CD4-positive, alpha-beta memory T cell (primary cell): ENCODE measurements around the gene DBP. TPM values are rescaled to one million over a fixed set of nuclear protein-coding genes. Genes with fewer than 3 reads are reported as not detected.

Source experiments
- CTCF ChIA-PET: fragments of 350-600 bp; sonication (Branson Sonifier 250); formaldehyde crosslinking; loops from one replicate; lab custom pipeline; 2021; ENCODE audit warnings: inconsistent platforms; ENCODE audit not compliant: partially characterized antibody; lab: Charles Lee
- POLR2A ChIA-PET: fragments of 350-600 bp; sonication (Branson Sonifier 250); formaldehyde crosslinking; loops from one replicate; lab custom pipeline; 2021; ENCODE audit not compliant: partially characterized antibody; lab: Charles Lee
- DNase-seq, 5 donors: peaks; one replicate each; pipeline versions ENCODE4 v3.0.0 to v3.0.0-alpha.2; 2020 to 2022; ENCODE audit warnings: mixed read lengths in 1 of 5
- H3K27ac ChIP-seq: one replicate; pipeline ENCODE4 v1.7.0; 2013; ENCODE audit warnings: low read depth, low read length
- H3K27me3 ChIP-seq: 2 replicates; pipeline ENCODE4 v1.7.0; 2013; ENCODE audit warnings: mild to moderate bottlenecking, low read length, moderate library complexity; ENCODE audit not compliant: insufficient read depth
- H3K36me3 ChIP-seq: 2 replicates; pipeline ENCODE4 v1.7.0; 2013; ENCODE audit warnings: mild to moderate bottlenecking, low read length, moderate library complexity; ENCODE audit not compliant: insufficient read depth
- H3K4me1 ChIP-seq: 2 replicates; pipeline ENCODE4 v1.7.0; 2013; ENCODE audit warnings: mild to moderate bottlenecking, low read length, moderate library complexity; ENCODE audit not compliant: insufficient read depth
- H3K4me3 ChIP-seq, 2 donors: one replicate each; pipeline ENCODE4 v1.7.0; 2013; ENCODE audit warnings: low read length in 2 of 2, mild to moderate bottlenecking in 1 of 2
- H3K9me3 ChIP-seq, 2 donors: one replicate each; pipeline ENCODE4 v1.7.0; 2013; ENCODE audit warnings: low read length in 2 of 2, control low read depth in 1 of 2; ENCODE audit not compliant: control insufficient read depth in 1 of 2
- H3K27ac Mint-ChIP-seq, 7 donors: one replicate each; pipeline ENCODE4 v1.8.0; 2020 to 2021; ENCODE audit warnings: mixed read lengths in 7 of 7, mild to moderate bottlenecking in 6 of 7, inconsistent platforms in 3 of 7, moderate library complexity in 3 of 7
- H3K27me3 Mint-ChIP-seq, 2 donors: one replicate each; pipeline ENCODE4 v1.8.0; 2020 to 2021; ENCODE audit warnings: mixed read lengths in 2 of 2
- H3K36me3 Mint-ChIP-seq, 2 donors: one replicate each; pipeline ENCODE4 v1.8.0; 2020 to 2021; ENCODE audit warnings: mixed read lengths in 2 of 2, inconsistent platforms in 1 of 2, mild to moderate bottlenecking in 1 of 2
- H3K4me1 Mint-ChIP-seq, 4 donors: one replicate each; pipeline ENCODE4 v1.8.0; 2020 to 2021; ENCODE audit warnings: mixed read lengths in 4 of 4, mild to moderate bottlenecking in 1 of 4
- H3K4me3 Mint-ChIP-seq, 8 donors: one replicate each; pipeline ENCODE4 v1.8.0; 2020 to 2021; ENCODE audit warnings: mixed read lengths in 8 of 8, mild to moderate bottlenecking in 7 of 8, moderate library complexity in 6 of 8, inconsistent platforms in 3 of 8
- H3K9me3 Mint-ChIP-seq, 8 donors: one replicate each; pipeline ENCODE4 v1.8.0; 2020 to 2021; ENCODE audit warnings: mixed read lengths in 8 of 8, mild to moderate bottlenecking in 5 of 8, inconsistent platforms in 3 of 8, moderate library complexity in 1 of 8
- intact Hi-C: fragments of 100-400 bp; cut with micrococcal nuclease; formaldehyde crosslinking; loops from one replicate; pipeline ENCODE4 v1.15.1; 2023
- polyA plus RNA-seq, 2 donors: library from polyadenylated mRNA; unstranded; fragments of 300-500 nt; fragmentation: Illumina TruSeq; gene quantifications; one replicate each; pipeline ENCODE4 v1.2.3, GENCODE V29; 2021
- total RNA-seq, 2 experiments: library from RNA; stranded (reverse); gene quantifications; one replicate each; pipeline ENCODE4 v1.2.3, GENCODE V29; 2021

The DBP gene
- total and polyA plus RNA-seq, 4 experiments from 2014 or later, result 37.4 to 113 (median 66.0) TPM

DNA sequence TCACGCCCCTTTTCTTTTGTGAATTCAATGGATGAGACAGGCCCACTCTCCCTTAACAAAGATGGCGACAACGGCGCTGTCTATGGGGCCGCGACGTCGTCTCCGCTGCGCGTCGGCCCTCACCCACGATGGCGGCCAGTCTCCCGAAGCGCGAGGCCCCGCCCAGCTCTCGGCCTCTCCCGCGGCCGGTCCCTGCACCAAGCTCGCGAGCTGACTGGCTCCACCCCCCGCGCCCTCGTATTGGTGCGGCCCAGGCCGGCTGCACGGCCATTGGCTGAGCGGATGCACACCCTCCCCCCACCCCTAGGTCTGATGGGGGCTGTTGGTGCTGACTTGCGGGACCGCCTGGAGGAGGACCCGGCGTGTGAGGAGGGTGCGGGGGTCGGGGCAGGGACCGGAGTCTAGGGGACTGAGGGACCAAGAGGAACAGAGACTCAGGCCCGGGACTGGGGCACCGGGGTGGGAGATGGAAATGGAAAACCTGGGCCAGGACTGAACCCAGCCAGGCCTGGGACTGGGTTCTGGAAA is 13.0 kb downstream of the DBP start:
- Histone ChIP-seq H3K4me1 (peaks cover 27% of the 10 kb centered on the region), H3K27me3 (no peaks in the 10 kb centered on the region), H3K27ac (peak overlapping the region; percentile 68), H3K36me3 (no peaks in the 10 kb centered on the region), H3K9me3 (no peaks in the 10 kb centered on the region), H3K4me3 (peak overlapping the region; percentile 13 to 33)
- intact Hi-C loops, result loop anchor here (1.0 kb wide), 2 partner anchors 13 to 22 kb away; partner anchors contain the start of genes CA11 and DBP
- H3K27ac Mint-ChIP-seq, result peak overlapping the region; percentile 79 to 98 (median 96)
- peaks cover 22 to 54% (median 34%) of the 10 kb centered on the region in 4 donors for H3K4me1 Mint-ChIP-seq
- ChIA-PET CTCF (interaction anchor here (0.7 to 1.9 kb wide), 3 partner anchors 21 to 369 kb away, joined by 3 to 7 read pairs (median 3); partner anchors contain the start of genes CA11 and RUVBL2), POLR2A (interaction anchor here (0.6 to 6.6 kb wide), 8 partner anchors 10 to 369 kb away, joined by 3 to 61 read pairs (median 4); partner anchors contain the start of genes CA11, DBP, FAM83E and FTL)
- DNase-seq, result peak; percentile 87 to 91 (median 90)
- H3K9me3 Mint-ChIP-seq, result no peaks in the 10 kb centered on the region
- H3K4me3 Mint-ChIP-seq, result peak overlapping the region; percentile 59 to 93 (median 84)
- H3K27me3 Mint-ChIP-seq, result no peaks in the 10 kb centered on the region
- H3K36me3 Mint-ChIP-seq, result peaks cover 4 to 31% of the 10 kb centered on the region in 2 donors

DNA sequence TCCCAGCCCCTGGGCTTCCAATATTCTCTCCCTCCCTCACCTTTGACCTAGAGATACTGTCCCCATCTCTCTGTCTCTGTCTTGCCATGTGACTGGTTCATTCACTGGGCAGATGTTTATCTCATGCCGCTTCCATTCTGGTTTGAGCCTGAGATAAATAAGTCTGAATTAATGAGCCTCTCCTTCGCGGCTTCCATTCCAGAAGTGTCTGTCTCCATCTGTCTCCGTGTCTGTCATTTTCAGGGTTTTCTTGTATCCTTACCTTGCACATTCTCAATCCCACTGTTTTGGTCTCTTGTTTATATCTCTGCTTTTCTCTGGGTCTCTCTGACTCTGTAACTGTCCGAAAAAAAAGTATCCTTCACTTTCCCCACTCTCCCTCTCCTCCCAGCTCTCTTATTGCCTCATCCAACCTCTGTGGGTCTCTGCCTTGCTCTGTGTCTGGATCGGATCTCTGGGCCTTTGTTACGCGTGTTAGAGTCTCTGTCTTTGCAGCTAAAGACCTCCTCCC is 13.6 kb downstream of the DBP start:
- no peaks in the 10 kb centered on the region for H3K36me3 ChIP-seq
- intact Hi-C loops, result loop anchor here (1.0 kb wide), 2 partner anchors 14 to 23 kb away; partner anchors contain the start of genes CA11 and DBP
- peaks cover 22 to 59% (median 36%) of the 10 kb centered on the region in 4 donors for H3K4me1 Mint-ChIP-seq
- no peaks in the 10 kb centered on the region for H3K9me3 Mint-ChIP-seq
- POLR2A ChIA-PET, result interaction anchor here (0.6 to 6.6 kb wide), 9 partner anchors 9 to 370 kb away, joined by 3 to 61 read pairs (median 4); partner anchors contain the start of genes CA11, DBP, FAM83E and FTL
- H3K27ac Mint-ChIP-seq, result peak overlapping the region; percentile 79 to 98 (median 96)
- CTCF ChIA-PET, result interaction anchor here (0.7 to 1.9 kb wide), 3 partner anchors 22 to 370 kb away, joined by 3 to 7 read pairs (median 3); partner anchors contain the start of genes CA11 and RUVBL2
- peaks cover 4 to 34% of the 10 kb centered on the region in 2 donors for H3K36me3 Mint-ChIP-seq
- H3K27me3 Mint-ChIP-seq, result no peaks in the 10 kb centered on the region
- H3K4me3 ChIP-seq, result peak overlapping the region; percentile 13 to 33
- no peaks in the 10 kb centered on the region for H3K9me3 ChIP-seq
- H3K4me1 ChIP-seq, result peaks cover 27% of the 10 kb centered on the region
- H3K27ac ChIP-seq, result peak overlapping the region; percentile 68
- no peak for DNase-seq
- H3K4me3 Mint-ChIP-seq, result peak overlapping the region; percentile 59 to 93 (median 84)
- H3K27me3 ChIP-seq, result no peaks in the 10 kb centered on the region

DNA sequence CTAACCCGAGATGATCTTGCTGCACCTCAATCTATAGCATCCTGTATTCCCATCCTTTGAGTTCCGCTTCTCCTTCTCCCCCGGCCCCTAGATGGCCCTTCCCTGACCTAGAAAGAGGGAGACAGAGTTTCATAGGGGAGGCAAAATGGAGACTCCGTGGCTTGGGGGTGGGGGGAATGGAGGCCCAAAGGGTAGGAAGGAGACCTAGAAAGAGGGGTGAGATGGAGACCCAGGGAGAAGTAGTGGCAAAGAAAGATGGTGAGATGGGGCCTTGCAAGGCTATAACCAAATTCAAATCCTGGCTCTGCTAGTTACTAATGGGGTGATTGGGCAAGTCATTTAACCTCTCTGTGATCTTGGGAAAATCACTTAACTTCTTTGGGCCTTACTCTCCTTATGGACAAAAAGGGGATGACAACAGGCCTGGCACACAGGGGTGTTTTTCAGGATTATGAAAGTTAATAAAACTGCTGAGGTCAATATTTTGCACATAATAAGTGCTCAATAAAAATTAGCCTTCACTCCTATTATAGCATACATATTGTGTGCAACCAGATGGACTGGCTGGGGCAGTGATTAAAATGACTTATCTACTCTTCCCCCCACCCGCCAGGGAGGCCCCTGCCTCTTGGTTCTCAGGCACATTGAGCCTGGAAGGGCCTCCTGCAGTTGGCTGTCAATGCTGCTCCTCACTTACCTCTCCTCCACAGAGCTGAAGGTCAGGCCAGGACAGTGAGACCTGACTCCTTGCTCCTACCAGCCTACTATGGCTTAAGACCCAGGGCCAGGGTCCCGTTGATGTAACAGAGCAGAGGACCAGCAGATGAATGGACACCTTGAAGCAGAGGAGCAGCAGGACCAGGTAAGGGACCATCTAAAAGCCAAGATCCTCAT is 17.2 kb downstream of the DBP start:
- Mint-ChIP-seq H3K9me3 (peaks cover 0 to 2% (median 0%) of the 10 kb centered on the region in 8 donors), H3K4me1 (peaks cover 30 to 79% (median 50%) of the 10 kb centered on the region in 4 donors), H3K27ac (peak overlapping the region; percentile 97 to 99 (median 98)), H3K27me3 (no peaks in the 10 kb centered on the region), H3K36me3 (peaks cover 27 to 64% of the 10 kb centered on the region in 2 donors), H3K4me3 (peak overlapping the region; percentile 95 to 98 (median 96))
- Histone ChIP-seq H3K27me3 (no peaks in the 10 kb centered on the region), H3K9me3 (no peaks in the 10 kb centered on the region), H3K27ac (peak overlapping the region; percentile 88), H3K36me3 (peaks cover 31% of the 10 kb centered on the region), H3K4me1 (peaks cover 55% of the 10 kb centered on the region), H3K4me3 (peak overlapping the region; percentile 76 to 81)
- CTCF ChIA-PET, result interaction anchor here (0.6 to 1.5 kb wide), 6 partner anchors 11 to 130 kb away, joined by 3 to 5 read pairs (median 4); no protein-coding TSS in a partner anchor
- intact Hi-C loops, result loop anchor here (1.0 to 5.0 kb wide), 7 partner anchors 17 to 465 kb away; partner anchors contain the start of genes CA11, CYTH2, DBP and GYS1
- POLR2A ChIA-PET, result interaction anchor here (0.6 to 6.6 kb wide), 33 partner anchors 9 to 1346 kb away, joined by 3 to 70 read pairs (median 4); partner anchors contain the start of genes CA11, DBP, FTL and GYS1
- no peak for DNase-seq

DNA sequence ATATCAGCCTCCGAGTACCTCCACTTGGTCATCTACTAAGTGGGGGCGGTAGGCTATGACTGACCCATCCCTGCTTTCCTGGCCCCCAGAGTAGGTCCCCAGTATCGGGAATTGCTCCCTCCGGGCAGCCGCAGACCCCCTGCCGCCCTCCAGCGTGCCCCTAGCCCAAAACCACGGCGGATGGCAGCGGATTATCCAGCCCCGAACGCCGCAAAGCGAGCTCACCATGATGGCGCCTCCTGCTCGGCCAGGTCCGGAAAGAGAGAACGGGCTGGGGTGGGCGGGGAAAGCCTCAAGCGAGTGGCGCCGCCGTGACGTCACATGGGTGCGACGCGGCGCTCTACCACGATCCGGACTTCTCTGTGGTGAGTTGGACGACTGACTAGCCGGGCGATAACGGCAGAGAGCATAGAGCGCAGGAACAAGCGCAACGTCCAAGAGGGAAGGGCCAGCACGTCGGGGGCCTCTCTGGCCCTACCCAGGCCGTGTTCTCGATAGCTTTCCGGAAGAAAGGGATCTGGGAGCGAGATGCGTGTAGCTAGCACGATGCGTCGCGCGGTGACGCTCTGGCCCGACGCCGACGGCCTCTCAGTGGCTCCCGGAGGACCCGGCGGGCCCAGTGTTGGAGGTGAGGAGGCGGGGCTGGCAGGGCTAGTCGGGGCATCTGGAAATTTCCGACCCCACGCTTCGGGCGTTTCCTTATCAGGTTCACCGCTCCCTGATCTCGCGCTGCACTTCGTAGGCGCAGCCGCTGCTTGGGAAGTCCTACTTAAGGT is 18.1 kb downstream of the DBP start, which contains the start of the genes RPL18 and SPHK2:
Gene RPL18 (minus strand): TSS at position 263 of the 776 bp plus-strand sequence. CDS start 35 bp downstream, at position 228.
Gene SPHK2 (plus strand): TSS at position 591 of the 776 bp plus-strand sequence. CDS start 1,009 bp downstream, outside the sequence.
- Histone ChIP-seq H3K27ac (peak within 1 kb of the TSS; percentile 88), H3K9me3 (no peaks in the 10 kb centered on the region), H3K27me3 (no peaks in the 10 kb centered on the region), H3K4me3 (peak within 1 kb of the TSS; percentile 76 to 81), H3K4me1 (peaks cover 50% of the 10 kb centered on the region), H3K36me3 (peaks cover 35% of the 10 kb centered on the region)
- H3K27me3 Mint-ChIP-seq, result no peaks in the 10 kb centered on the region
- H3K36me3 Mint-ChIP-seq, result peaks cover 27 to 67% of the 10 kb centered on the region in 2 donors
- POLR2A ChIA-PET, result interaction anchor here (0.6 to 5.6 kb wide), 41 partner anchors 10 to 1345 kb away, joined by 3 to 70 read pairs (median 4); partner anchors contain the start of genes CA11, DBP, GYS1 and KDELR1
- peaks cover 0 to 2% (median 0%) of the 10 kb centered on the region in 8 donors for H3K9me3 Mint-ChIP-seq
- H3K4me3 Mint-ChIP-seq, result peak within 1 kb of the TSS; percentile 95 to 98 (median 96)
- CTCF ChIA-PET, result interaction anchor here (1.0 to 1.5 kb wide), 5 partner anchors 10 to 130 kb away, joined by 3 to 5 read pairs (median 4); no protein-coding TSS in a partner anchor
- peak; percentile 94 to 97 (median 96) for DNase-seq
- peak within 1 kb of the TSS; percentile 97 to 99 (median 98) for H3K27ac Mint-ChIP-seq
- peaks cover 27 to 74% (median 49%) of the 10 kb centered on the region in 4 donors for H3K4me1 Mint-ChIP-seq
- intact Hi-C loops, result loop anchor here (1.0 to 5.0 kb wide), 7 partner anchors 18 to 466 kb away; partner anchors contain the start of genes CA11, CYTH2, DBP and GYS1

DNA sequence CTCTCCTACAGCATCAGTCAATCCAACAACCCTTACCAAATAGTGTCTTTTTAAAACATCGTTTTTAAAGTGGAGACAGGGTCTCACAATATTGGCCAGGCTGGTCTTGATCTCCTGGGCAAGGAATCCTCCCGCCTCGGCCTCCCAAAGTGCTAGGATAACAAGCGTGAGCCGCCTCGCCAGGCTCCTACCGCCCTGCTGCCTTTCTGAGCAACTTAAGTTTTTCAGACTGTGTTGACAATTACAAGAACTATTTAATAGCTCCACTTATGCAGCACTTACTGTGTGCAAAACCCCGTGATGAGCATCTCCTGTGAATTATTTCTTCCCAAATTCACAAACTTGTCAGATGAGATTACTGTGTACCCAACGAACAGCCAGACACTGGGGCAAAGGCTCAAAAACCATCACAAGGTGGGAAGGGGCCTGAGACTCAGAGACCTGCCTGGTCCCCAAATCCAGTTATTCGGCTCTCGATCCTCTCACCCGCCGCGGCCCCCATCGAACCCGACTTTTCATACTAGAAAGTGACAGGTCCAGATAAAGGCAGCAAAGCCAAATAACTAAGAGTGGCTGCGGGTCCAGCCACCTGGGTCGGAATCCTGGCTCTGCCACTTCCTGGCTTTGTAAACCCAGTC is 18.8 kb downstream of the DBP start:
- no peaks in the 10 kb centered on the region for H3K27me3 ChIP-seq
- POLR2A ChIA-PET, result interaction anchor here (0.8 to 5.6 kb wide), 33 partner anchors 9 to 508 kb away, joined by 3 to 70 read pairs (median 5); partner anchors contain the start of genes CA11, DBP, GYS1 and PLA2G4C
- Mint-ChIP-seq H3K9me3 (peaks cover 0 to 2% (median 0%) of the 10 kb centered on the region in 8 donors), H3K36me3 (peaks cover 27 to 67% of the 10 kb centered on the region in 2 donors), H3K4me3 (peak overlapping the region; percentile 95 to 98 (median 96)), H3K27me3 (no peaks in the 10 kb centered on the region), H3K4me1 (peaks cover 20 to 69% (median 42%) of the 10 kb centered on the region in 4 donors), H3K27ac (peak overlapping the region; percentile 97 to 99 (median 98))
- DNase-seq, result no peak
- CTCF ChIA-PET, result interaction anchor here (1.0 to 1.5 kb wide), 6 partner anchors 9 to 129 kb away, joined by 3 to 14 read pairs (median 4); no protein-coding TSS in a partner anchor
- H3K4me3 ChIP-seq, result peak overlapping the region; percentile 59 to 81
- H3K4me1 ChIP-seq, result peaks cover 45% of the 10 kb centered on the region
- peaks cover 35% of the 10 kb centered on the region for H3K36me3 ChIP-seq
- intact Hi-C loops, result loop anchor here (5.0 kb wide), 1 partner anchor 94 kb away; no protein-coding TSS in a partner anchor
- no peaks in the 10 kb centered on the region for H3K9me3 ChIP-seq
- peak overlapping the region; percentile 88 for H3K27ac ChIP-seq
